A549 (cell line): ENCODE measurements around the gene CCDC134. TPM values are rescaled to one million over a fixed set of nuclear protein-coding genes. Genes with fewer than 3 reads are reported as not detected.

Experiments used
- ATAC-seq, 2 experiments: fragments of 200-7000 bp in 1 of 2; fragments of >200 bp in 1 of 2; cut with Nextera tagmentation in 1 of 2; cut with Tn5 transposase in 1 of 2; 3 replicates each; pipeline versions ENCODE4 v1.8.0 to v1.9.1; 2018 to 2020; ENCODE audit warnings: mild to moderate bottlenecking in 1 of 2, moderate library complexity in 1 of 2
- CTCF ChIA-PET: fragments of 300-600 bp; sonication (Branson Sonifier 250); formaldehyde crosslinking; extraction: SDS; loops from one replicate; lab custom pipeline; 2021; ENCODE audit warnings: antibody characterized with exemption, inconsistent platforms; lab: Yijun Ruan, JAX
- POLR2A ChIA-PET: fragments of 350-600 bp; formaldehyde crosslinking; extraction: SDS; loops from one replicate; lab custom pipeline; 2021; ENCODE audit warnings: antibody characterized with exemption, inconsistent platforms; lab: Yijun Ruan, JAX
- DNase-seq, 2 experiments: peaks; one replicate each; pipeline versions ENCODE4 v3.0.0 to v3.0.0-alpha.2; 2011 to 2016; ENCODE audit warnings: low read depth in 1 of 2, low spot score in 1 of 2
- FAIRE-seq: peaks from 2 replicates; lab custom pipeline; 2011; peaks lifted over from hg19 to GRCh38; lab: Jason Lieb, UNC
- H3K27ac ChIP-seq, 2 experiments: fragments of >200 bp; sonication (Bioruptor Twin); formaldehyde crosslinking; 3 replicates each; pipeline ENCODE4 v1.5.1; 2016 to 2017
- H3K4me1 ChIP-seq: fragments of >200 bp; sonication (Bioruptor Twin); formaldehyde crosslinking; 3 replicates; pipeline ENCODE4 v1.6.1; 2016
- H3K4me2 ChIP-seq: fragments of >200 bp; sonication (Bioruptor Twin); formaldehyde crosslinking; 3 replicates; pipeline ENCODE4 v1.6.1; 2016
- H3K4me3 ChIP-seq: fragments of >200 bp; sonication (Bioruptor Twin); formaldehyde crosslinking; 3 replicates; pipeline ENCODE4 v1.5.1; 2016
- H3K9me3 ChIP-seq: fragments of >200 bp; sonication (Bioruptor Twin); formaldehyde crosslinking; 3 replicates; pipeline ENCODE4 v1.6.1; 2016
- CBX2 ChIP-seq: fragments of 200-600 bp; sonication (generic); IDR thresholded peaks from 2 replicates; pipeline ENCODE4 v1.6.1; 2016; ENCODE audit warnings: low read depth, mild to moderate bottlenecking, borderline replicate concordance
- CEBPB ChIP-seq, 2 experiments: fragments of >200 bp in 1 of 2; sonication (Bioruptor Twin) in 1 of 2; formaldehyde crosslinking in 1 of 2; IDR thresholded peaks; 2 replicates each; pipeline ENCODE4 v1.6.1; 2012 to 2016
- CHD4 ChIP-seq: fragments of 200-600 bp; sonication (generic); IDR thresholded peaks from 2 replicates; pipeline ENCODE4 v1.6.1; 2016; ENCODE audit warnings: antibody characterized with exemption, mild to moderate bottlenecking, borderline replicate concordance
- CTCF ChIP-seq: fragments of >200 bp; sonication (Bioruptor Twin); formaldehyde crosslinking; IDR thresholded peaks from 3 replicates; pipeline ENCODE4 v1.5.1; 2016
- EHF ChIP-seq: fragments of 250-450 bp; sonication (Bioruptor Pico); IDR thresholded peaks from 2 replicates; pipeline ENCODE4 v1.5.0; 2020; ENCODE audit warnings: mild to moderate bottlenecking
- EHMT2 ChIP-seq: fragments of 200-600 bp; sonication (generic); IDR thresholded peaks from 2 replicates; pipeline ENCODE4 v1.6.1; 2016; ENCODE audit warnings: antibody characterized with exemption, low read depth, mild to moderate bottlenecking, moderate library complexity
- EP300 ChIP-seq, 2 experiments: fragments of >200 bp; sonication (Bioruptor Twin); formaldehyde crosslinking; IDR thresholded peaks; 2 replicates in 1 of 2; 3 replicates in 1 of 2; pipeline ENCODE4 v1.6.1; 2016 to 2017
- FOSB ChIP-seq: fragments of 250-450 bp; sonication (Bioruptor Pico); IDR thresholded peaks from 2 replicates; pipeline ENCODE4 v1.5.0; 2020; ENCODE audit warnings: mild to moderate bottlenecking, moderate library complexity
- FOXS1 ChIP-seq: fragments of 250-450 bp; sonication (Bioruptor Pico); IDR thresholded peaks from 2 replicates; pipeline ENCODE4 v1.5.0; 2020; ENCODE audit warnings: mild to moderate bottlenecking, moderate library complexity
- GATA3 ChIP-seq: IDR thresholded peaks from 2 replicates; pipeline ENCODE4 v1.6.1; 2012; ENCODE audit warnings: borderline replicate concordance
- HOXA7 ChIP-seq: fragments of 250-450 bp; sonication (Bioruptor Pico); IDR thresholded peaks from 2 replicates; pipeline ENCODE4 v1.5.0; 2020; ENCODE audit warnings: mild to moderate bottlenecking, moderate library complexity
- HOXB5 ChIP-seq: fragments of 250-450 bp; sonication (Bioruptor Pico); IDR thresholded peaks from 2 replicates; pipeline ENCODE4 v1.5.0; 2020; ENCODE audit warnings: mild to moderate bottlenecking, moderate library complexity
- JUN ChIP-seq, 2 experiments: fragments of >200 bp; sonication (Bioruptor Twin); formaldehyde crosslinking; IDR thresholded peaks; 2 replicates in 1 of 2; 3 replicates in 1 of 2; pipeline ENCODE4 v1.6.1; 2016 to 2017
- KDM5A ChIP-seq: fragments of 200-600 bp; sonication (generic); IDR thresholded peaks from 2 replicates; pipeline ENCODE4 v1.6.1; 2016; ENCODE audit warnings: antibody characterized with exemption, mild to moderate bottlenecking
- MAFK ChIP-seq: fragments of 450-650 bp; IDR thresholded peaks from 2 replicates; pipeline ENCODE4 v1.6.1; 2014; ENCODE audit not compliant: partially characterized antibody
- MAZ ChIP-seq: fragments of 150-350 bp; IDR thresholded peaks from 2 replicates; pipeline ENCODE4 v1.6.1; 2014; ENCODE audit warnings: antibody characterized with exemption, low read depth, low read length, borderline replicate concordance
- MYC ChIP-seq: IDR thresholded peaks from 2 replicates; pipeline ENCODE4 v1.6.1; 2012; ENCODE audit warnings: mild to moderate bottlenecking, inconsistent platforms, low read length, improper control_type of control experiment, borderline replicate concordance
- RARB ChIP-seq: fragments of 250-450 bp; sonication (Bioruptor Pico); IDR thresholded peaks from 2 replicates; pipeline ENCODE4 v1.8.0; 2021; ENCODE audit warnings: mild to moderate bottlenecking, moderate library complexity
- RNF2 ChIP-seq: fragments of 200-600 bp; sonication (generic); IDR thresholded peaks from 2 replicates; pipeline ENCODE4 v1.6.1; 2016; ENCODE audit warnings: low read depth, mild to moderate bottlenecking, antibody characterized with exemption, moderate library complexity, borderline replicate concordance
- SMC3 ChIP-seq: fragments of >200 bp; sonication (Bioruptor Twin); formaldehyde crosslinking; IDR thresholded peaks from 3 replicates; pipeline ENCODE4 v1.6.1; 2018; ENCODE audit warnings: inconsistent platforms
- USF2 ChIP-seq: fragments of 450-650 bp; IDR thresholded peaks from 2 replicates; pipeline ENCODE4 v1.6.1; 2014; ENCODE audit warnings: antibody characterized with exemption
- ZC3H11A ChIP-seq: fragments of 450-650 bp; IDR thresholded peaks from 2 replicates; pipeline ENCODE4 v1.6.1; 2014; ENCODE audit warnings: antibody characterized with exemption, mild to moderate bottlenecking
- WGBS: methylation state at CpG from one replicate; pipeline ENCODE4 v1.1.6; 2017; ENCODE audit errors: missing lambda C conversion rate; 5-methylcytosine and 5-hydroxymethylcytosine counted together
- polyA plus RNA-seq, 4 experiments: library from polyadenylated mRNA; depleted of rRNA in 3 of 4; stranded (reverse); fragments of >200 nt; fragmentation: RNase III in 1 of 4; extraction: RNeasy Plus Mini Kit Qiagen cat#74134 plus additional on column Dnase treatment in 1 of 4; gene quantifications; 2 replicates in 3 of 4; 3 replicates in 1 of 4; pipeline ENCODE4 v1.2.3, GENCODE V29; 2011 to 2017
- TF ChIP-seq, protein P1 (sequence below): IDR thresholded peaks from 2 replicates; pipeline ENCODE4 v1.6.1; 2012
- TF ChIP-seq, protein P2 (sequence below): IDR thresholded peaks from 2 replicates; pipeline ENCODE4 v1.6.1; 2012

CCDC134 gene
- polyA plus RNA-seq, 2 of the 4 experiments (the other 2 are of a cell fraction): 2.5 to 4.5 TPM

GRCh38 chr22:41801886-41802285 is 1.4 kb downstream of the CCDC134 start:
- CTCF ChIA-PET: interaction anchor here (0.6 to 1.3 kb wide), 2 partner anchors 139 to 188 kb away, joined by 3 to 4 read pairs; no protein-coding TSS in a partner anchor
- H3K4me1 ChIP-seq: peaks cover 12% of the 10 kb centered on the region; the same call in 2 of the 3 replicates
- TF ChIP-seq GATA3 (no peak), CHD4 (no peak), CTCF (no peak), MYC (no peak), MAFK (no peak), HOXA7 (CRISPR knock-in tag) (no peak), EHMT2 (no peak), MAZ (no peak), JUN (IDR thresholded peaks at IDR 0.05) (no peak), SMC3 (no peak), FOXS1 (CRISPR knock-in tag) (no peak), RARB (CRISPR knock-in tag) (no peak), FOSB (CRISPR knock-in tag) (no peak), KDM5A (no peak), USF2 (no peak), ZC3H11A (no peak), CEBPB (IDR thresholded peaks at IDR 0.05) (no peak)
- TF ChIP-seq, protein P1, sequence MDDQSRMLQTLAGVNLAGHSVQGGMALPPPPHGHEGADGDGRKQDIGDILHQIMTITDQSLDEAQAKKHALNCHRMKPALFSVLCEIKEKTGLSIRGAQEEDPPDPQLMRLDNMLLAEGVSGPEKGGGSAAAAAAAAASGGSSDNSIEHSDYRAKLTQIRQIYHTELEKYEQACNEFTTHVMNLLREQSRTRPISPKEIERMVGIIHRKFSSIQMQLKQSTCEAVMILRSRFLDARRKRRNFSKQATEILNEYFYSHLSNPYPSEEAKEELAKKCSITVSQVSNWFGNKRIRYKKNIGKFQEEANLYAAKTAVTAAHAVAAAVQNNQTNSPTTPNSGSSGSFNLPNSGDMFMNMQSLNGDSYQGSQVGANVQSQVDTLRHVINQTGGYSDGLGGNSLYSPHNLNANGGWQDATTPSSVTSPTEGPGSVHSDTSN: no peak
- no peak overlapping the region for H3K27ac ChIP-seq
- H3K9me3 ChIP-seq: no peaks in the 10 kb centered on the region
- no peak for DNase-seq
- ATAC-seq: no peak
- H3K4me3 ChIP-seq: 0 out of 3 replicates have a peak overlapping the region, but pooled peaks have one; percentile 87
- no peak for FAIRE-seq
- 63% methylated on average over 2 of the region's 2 CpGs for WGBS
- peak overlapping the region; percentile 83 for H3K4me2 ChIP-seq
- POLR2A ChIA-PET: interaction anchor here (1.5 kb wide), 1 partner anchor 20 kb away, joined by 4 read pairs; no protein-coding TSS in a partner anchor

DNA sequence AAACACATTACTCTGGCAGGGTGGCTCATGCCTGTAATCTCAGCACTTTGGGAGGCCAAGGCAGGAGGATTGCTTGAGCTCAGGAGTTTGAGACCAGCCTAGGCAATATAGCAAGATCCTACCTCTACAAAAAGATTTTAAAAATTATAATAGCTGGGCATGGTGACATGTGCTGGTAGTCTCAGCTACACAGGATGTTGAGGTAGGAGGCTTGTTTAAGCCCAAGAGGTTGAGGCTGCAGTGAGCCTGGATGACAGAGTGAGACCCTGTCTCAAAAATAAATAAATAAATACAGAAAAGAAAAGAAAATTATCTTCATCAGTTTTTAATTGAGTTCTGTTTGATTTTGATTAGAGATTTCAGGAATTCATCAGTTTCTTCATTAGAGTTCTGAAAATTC is 5.2 kb downstream of the CCDC134 start:
- CTCF ChIA-PET: no interaction called here

GRCh38 chr22:41808400-41808799 is 7.9 kb downstream of the CCDC134 start:
- WGBS: 86% methylated on average over 6 of the region's 6 CpGs
- Histone ChIP-seq H3K27ac (no peak overlapping the region), H3K4me2 (no peak overlapping the region), H3K9me3 (no peaks in the 10 kb centered on the region)
- ChIA-PET CTCF (interaction anchor here (1.0 to 1.9 kb wide), 3 partner anchors 9 to 133 kb away, joined by 3 to 4 read pairs (median 3); no protein-coding TSS in a partner anchor), POLR2A (no interaction called here)
- no peak for ATAC-seq
- no peak for TF ChIP-seq ZC3H11A
- TF ChIP-seq EHF (CRISPR knock-in tag): no peak
- no peak for TF ChIP-seq RARB (CRISPR knock-in tag)
- TF ChIP-seq CBX2: no peak
- TF ChIP-seq EP300 (IDR thresholded peaks at IDR 0.05): no peak
- no peak for TF ChIP-seq FOSB (CRISPR knock-in tag)
- no peak for TF ChIP-seq HOXB5 (CRISPR knock-in tag)
- TF ChIP-seq, all 56 proteins: peak for 0
- DNase-seq: no peak
- no peak for FAIRE-seq
- Histone ChIP-seq H3K4me1 (no peaks in the 10 kb centered on the region), H3K4me3 (no peak overlapping the region)

More for the DNA sequence above, 5.2 kb downstream of the CCDC134 start:
- no peak overlapping the region for H3K4me2 ChIP-seq
- no peak for ATAC-seq
- no peaks in the 10 kb centered on the region for H3K9me3 ChIP-seq
- POLR2A ChIA-PET: no interaction called here
- peaks cover 9% of the 10 kb centered on the region; the same call in 2 of the 3 replicates for H3K4me1 ChIP-seq
- no peak overlapping the region for H3K27ac ChIP-seq
- H3K4me3 ChIP-seq: no peak overlapping the region
- no peak for TF ChIP-seq RNF2
- TF ChIP-seq, protein P2, sequence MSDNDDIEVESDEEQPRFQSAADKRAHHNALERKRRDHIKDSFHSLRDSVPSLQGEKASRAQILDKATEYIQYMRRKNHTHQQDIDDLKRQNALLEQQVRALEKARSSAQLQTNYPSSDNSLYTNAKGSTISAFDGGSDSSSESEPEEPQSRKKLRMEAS: no peak
- no peak for FAIRE-seq
- DNase-seq: no peak
